ENCODE data around the gene RBM28.
"Not testable (repeated sequence)": the region's sequence is repeated elsewhere in the genome, so short reads cannot be mapped to it uniquely, and the experiment has no call there.

RBM28 gene

GRCh38 chr7:128347647-128348097, 4.0 kb upstream of the RBM28 start:
- no peak for DNase-seq (ENCODE audit: low read depth, low spot score)

GRCh38 chr7:128344431-128344774, 695 bp upstream of the RBM28 start:
- no peak for DNase-seq (ENCODE audit: low read depth, low spot score)

- DNase-seq (ENCODE audit: low read depth, low spot score), result no peak
Measured at GRCh38 chr7:128341733-128342132, 2.0 kb downstream of the RBM28 start.

- DNase-seq (ENCODE audit: low read depth, low spot score), result no peak
Measured at GRCh38 chr7:128335730-128336129, 8.0 kb downstream of the RBM28 start.

- DNase-seq (ENCODE audit: low read depth, low spot score), result no peak
Measured at GRCh38 chr7:128324368-128324680, 19.4 kb downstream of the RBM28 start.

- no peak for DNase-seq (ENCODE audit: low read depth, low spot score)
Measured at GRCh38 chr7:128323459-128324367, 20.0 kb downstream of the RBM28 start.

- DNase-seq (ENCODE audit: low read depth, low spot score), result no peak
Measured at GRCh38 chr7:128323040-128323439, 20.7 kb downstream of the RBM28 start.

- DNase-seq (ENCODE audit: low read depth, low spot score), result no peak
Measured at GRCh38 chr7:128322040-128322643, 21.6 kb downstream of the RBM28 start.

- no peak for DNase-seq (ENCODE audit: low read depth, low spot score)
Measured at GRCh38 chr7:128321044-128321422, 22.7 kb downstream of the RBM28 start.

GRCh38 chr7:128318691-128319090, 25.0 kb downstream of the RBM28 start:
- DNase-seq (ENCODE audit: low read depth, low spot score), result no peak

GRCh38 chr7:128311013-128311412, 32.7 kb downstream of the RBM28 start:
- no peak for DNase-seq (ENCODE audit: low read depth, low spot score)

- no peak for DNase-seq (ENCODE audit: low read depth, low spot score)
Measured at GRCh38 chr7:128310499-128310898, 33.2 kb downstream of the RBM28 start.

GRCh38 chr7:128309976-128310375, 33.7 kb downstream of the RBM28 start:
- no peak for DNase-seq (ENCODE audit: low read depth, low spot score)

- DNase-seq (ENCODE audit: low read depth, low spot score), result no peak
Measured at GRCh38 chr7:128309124-128309523, 34.6 kb downstream of the RBM28 start.

- DNase-seq (ENCODE audit: low read depth, low spot score), result no peak
Measured at GRCh38 chr7:128307061-128307460, 36.6 kb downstream of the RBM28 start.

GRCh38 chr7:128304212-128304611, 39.5 kb downstream of the RBM28 start:
- no peak for DNase-seq (ENCODE audit: low read depth, low spot score)

- no peak for DNase-seq (ENCODE audit: low read depth, low spot score)
Measured at GRCh38 chr7:128303643-128304042, 40.1 kb downstream of the RBM28 start.

- no peak for DNase-seq (ENCODE audit: low read depth, low spot score)
Measured at GRCh38 chr7:128303133-128303532, 40.6 kb downstream of the RBM28 start.

- DNase-seq (ENCODE audit: low read depth, low spot score), result no peak
Measured at GRCh38 chr7:128302139-128302538, 41.6 kb downstream of the RBM28 start.

- DNase-seq (ENCODE audit: low read depth, low spot score), result no peak
Measured at GRCh38 chr7:128299109-128299607, 44.5 kb downstream of the RBM28 start.

GRCh38 chr7:128298004-128298403, 45.7 kb downstream of the RBM28 start:
- DNase-seq (ENCODE audit: low read depth, low spot score), result not testable (repeated sequence)

- DNase-seq (ENCODE audit: low read depth, low spot score), result no peak
Measured at GRCh38 chr7:128287556-128287955, 56.2 kb downstream of the RBM28 start.

- no peak for DNase-seq (ENCODE audit: low read depth, low spot score)
Measured at GRCh38 chr7:128284102-128284501, 59.6 kb downstream of the RBM28 start.

All from brain pericyte (primary cell).